Cortex of kidney (tissue), 1 donor: Measurements from ENCODE around the gene BCL7B.
"Not testable (repeated sequence)": the region's sequence is repeated elsewhere in the genome, so short reads cannot be mapped to it uniquely, and the experiment has no call there.

Experiments
- DNase-seq: peaks from one replicate; lab custom pipeline; 2025; lab: John Stamatoyannopoulos, UW

The BCL7B gene

DNA sequence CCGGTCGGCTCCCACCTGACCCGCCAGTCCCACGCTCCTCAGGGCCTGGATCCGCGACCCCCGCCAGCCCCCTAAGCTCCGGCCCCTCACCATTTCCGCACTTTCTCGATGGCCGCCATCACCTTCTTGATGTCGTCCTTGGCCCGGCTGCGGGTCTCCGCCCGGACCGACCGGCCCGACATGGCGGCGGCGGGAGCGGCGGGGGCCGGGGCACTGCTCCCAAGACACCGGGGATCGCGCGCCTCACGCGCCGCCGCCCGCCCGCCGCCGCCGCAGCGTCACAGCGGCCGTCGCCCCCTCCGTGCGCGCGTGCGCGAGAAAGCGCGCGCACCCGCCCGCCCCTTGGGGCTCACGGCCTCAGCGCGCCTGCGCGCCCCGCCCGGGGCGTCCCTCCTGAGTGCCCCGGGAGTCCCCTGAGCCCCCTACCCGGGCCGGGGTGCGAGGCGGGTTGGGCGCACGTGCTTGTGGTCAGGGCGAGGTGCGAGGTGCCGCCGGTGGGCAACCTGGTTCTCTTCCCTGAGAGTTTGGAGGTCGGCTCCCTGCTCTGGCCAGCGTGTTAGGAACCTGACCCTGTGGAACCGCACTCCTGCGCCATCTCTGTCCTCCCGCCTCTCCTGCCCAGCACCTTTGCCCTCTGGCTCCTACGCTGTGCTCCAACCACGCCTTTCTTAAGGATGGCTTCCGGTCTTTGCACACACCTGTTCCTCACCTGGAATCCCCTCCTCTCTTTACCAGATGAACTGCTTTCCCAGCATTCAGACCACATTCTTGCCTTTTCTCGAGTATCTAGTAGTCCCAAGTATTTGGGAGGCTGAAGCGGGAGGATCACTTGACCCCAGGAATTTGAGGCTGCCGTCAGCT lies at the start of gene BCL7B:
Gene BCL7B, minus strand, starts transcription at position 294 of the 861 bp plus-strand sequence. Its CDS starts 112 bp downstream, at position 182.
- DNase-seq, result no peak

DNA sequence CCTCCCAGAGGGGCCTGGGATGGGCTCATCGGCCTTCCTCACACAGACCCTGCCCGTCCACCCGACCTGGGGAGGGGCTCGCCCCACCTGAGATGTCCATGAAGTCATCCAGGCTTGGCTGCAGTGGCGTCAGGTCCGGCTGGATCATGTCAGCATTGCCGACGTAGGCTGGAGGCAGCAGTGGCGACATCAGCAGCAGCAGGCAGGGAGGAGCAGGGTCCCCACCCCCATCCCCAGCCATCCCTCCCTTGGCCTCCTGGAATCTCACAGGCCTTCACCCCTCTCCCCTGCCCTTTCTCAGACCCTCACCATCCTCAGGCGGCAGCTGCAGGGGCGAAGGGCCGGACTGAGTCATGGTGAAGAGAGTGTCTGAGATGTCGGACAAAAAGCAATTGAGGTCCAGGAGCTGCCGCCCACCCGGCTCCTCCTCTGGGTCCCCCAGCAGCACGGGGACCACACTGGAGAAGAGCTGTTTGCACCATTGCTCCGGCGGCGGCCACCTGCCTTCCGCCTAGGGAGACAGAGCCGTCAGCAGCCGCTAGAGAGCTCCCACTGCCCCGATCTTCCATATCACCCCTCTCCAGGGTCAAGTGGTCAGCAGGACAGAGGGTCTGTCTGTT lies 48.2 kb upstream of the BCL7B start:
- DNase-seq, result no peak

DNA sequence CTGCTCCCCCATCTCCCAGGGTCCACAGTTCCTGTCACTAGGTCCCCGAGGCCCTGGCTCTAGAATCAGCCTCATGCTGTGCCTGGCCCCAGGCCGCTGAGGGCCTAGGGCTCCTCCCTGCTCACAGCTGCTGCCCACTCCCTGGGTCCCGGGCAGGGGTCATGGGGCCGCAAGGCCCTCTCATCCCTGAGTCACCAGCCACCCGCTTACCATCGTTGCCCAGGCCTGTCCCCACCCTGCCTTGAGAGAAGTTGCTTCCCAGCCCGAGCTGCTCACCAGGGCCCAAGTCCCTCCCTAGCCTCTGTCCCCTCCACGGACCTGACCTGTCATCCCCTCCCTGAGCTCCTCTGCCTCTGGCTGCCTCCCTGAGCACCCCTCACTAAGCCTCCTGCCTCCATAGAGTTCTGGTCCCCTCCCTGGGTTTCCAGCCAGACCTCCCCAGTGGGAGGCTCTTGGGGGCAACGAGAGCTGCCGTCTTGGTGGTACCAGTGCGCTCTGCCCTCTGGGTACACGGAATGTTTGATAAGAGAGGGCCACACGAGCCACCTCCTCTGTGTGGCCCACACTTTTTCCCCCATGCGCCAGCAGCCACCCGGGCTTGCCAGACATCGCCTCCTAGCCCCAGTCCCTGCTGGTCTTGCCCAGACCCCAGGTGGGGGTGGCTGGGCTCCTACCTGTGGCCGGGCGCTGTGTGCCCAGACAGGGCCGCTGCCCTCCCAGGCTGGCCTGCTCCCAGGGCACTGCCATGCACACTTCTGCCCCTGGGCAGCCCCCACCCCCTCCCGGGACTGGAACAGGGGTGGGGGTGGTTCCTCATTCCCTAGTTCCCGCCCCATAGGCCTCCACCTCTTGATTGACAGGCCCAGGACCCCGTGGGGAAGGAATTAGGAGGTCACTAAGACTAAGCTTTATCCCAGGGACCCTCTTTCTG lies 45.5 kb upstream of the BCL7B start:
- DNase-seq, result no peak

DNA sequence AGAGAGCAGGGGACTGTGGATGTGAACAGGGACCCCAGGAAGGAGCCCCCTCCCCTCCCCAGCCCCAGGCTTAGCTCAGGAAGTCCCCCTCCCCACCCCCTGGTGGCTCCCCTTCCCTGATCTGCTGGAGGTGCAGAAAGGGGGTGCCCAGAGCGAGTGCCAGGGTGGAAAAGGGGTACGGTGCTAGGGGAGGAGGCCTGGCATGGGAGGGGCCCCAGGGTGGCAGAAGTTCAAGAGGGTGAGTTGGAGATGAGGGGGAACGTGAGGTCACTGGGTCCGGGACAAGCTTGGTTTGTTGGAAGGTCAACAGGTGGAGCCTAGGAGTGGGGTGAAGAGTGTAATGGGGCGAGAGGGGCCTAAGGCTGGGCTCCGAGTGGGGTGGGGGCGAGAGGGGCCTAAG lies 42.4 kb upstream of the BCL7B start:
- DNase-seq, result no peak

DNA sequence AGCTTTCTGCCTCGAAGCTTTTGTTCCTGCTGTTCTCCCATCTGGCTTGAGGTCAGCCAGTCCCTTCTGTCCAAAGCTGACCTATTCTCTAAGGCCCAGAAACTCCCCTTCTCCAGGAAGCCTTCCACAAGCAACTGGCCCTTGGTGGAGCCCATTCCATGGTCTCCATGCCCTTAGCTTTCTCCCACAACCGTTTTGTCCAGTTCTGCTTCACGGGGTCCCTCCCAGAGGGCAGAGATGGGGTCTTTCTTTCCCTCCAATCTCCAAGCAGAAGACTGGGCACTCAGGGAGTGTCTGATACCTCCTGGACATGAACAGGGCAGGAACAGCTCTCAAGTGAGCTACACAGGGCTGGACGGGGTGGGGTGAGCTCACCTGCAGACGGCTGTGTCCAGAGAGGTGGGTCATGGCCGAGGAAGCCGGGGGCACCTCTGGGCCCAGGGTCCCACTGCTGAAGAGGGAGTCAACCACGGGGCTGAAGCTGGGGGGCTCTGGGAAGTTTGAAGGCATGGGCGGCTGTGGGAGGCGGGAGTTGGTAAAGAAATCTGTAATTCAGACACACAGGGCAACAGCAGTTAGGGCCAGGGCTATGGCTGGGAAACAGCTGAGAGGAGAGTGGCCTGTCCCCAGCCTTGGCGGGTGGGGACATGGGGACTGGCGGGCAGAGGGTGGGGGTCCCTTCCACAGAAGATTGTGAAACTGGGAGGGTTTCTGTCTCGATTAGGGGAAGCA lies 41.8 kb upstream of the BCL7B start:
- no peak for DNase-seq

DNA sequence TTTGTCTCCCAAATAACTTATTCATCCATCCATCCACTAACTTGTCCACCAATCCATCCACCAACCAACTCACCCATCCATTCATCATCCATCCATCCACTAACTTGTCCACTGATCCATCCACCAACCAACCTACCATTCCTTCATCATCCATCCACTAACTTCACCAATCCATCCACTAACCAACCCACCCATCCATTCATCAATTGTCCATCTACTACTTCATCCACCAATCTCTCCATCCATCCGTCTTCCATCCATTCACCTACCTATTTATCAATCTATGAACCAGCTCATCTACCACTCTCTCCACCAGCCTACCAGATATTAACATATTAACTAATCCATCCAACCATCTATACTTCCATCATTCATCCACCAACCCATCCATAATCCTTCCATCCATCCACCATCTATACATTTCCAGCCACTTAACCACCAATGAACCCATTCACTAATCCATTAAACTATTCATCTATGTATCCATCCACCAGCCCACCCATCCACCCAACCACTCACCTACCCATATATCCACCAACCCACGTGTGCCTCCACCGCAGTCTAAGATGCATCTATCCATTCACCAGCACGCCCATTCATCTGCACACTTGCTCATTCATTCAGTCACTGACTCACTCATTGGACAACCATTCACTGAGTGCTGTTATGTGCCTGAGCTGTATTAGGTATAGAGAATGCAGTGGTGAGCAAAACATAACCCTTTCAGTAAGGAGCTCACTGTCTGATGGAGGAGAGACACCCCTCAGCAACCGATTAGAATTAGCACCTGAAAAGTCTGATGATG lies 40.7 kb upstream of the BCL7B start:
- DNase-seq, result no peak

DNA sequence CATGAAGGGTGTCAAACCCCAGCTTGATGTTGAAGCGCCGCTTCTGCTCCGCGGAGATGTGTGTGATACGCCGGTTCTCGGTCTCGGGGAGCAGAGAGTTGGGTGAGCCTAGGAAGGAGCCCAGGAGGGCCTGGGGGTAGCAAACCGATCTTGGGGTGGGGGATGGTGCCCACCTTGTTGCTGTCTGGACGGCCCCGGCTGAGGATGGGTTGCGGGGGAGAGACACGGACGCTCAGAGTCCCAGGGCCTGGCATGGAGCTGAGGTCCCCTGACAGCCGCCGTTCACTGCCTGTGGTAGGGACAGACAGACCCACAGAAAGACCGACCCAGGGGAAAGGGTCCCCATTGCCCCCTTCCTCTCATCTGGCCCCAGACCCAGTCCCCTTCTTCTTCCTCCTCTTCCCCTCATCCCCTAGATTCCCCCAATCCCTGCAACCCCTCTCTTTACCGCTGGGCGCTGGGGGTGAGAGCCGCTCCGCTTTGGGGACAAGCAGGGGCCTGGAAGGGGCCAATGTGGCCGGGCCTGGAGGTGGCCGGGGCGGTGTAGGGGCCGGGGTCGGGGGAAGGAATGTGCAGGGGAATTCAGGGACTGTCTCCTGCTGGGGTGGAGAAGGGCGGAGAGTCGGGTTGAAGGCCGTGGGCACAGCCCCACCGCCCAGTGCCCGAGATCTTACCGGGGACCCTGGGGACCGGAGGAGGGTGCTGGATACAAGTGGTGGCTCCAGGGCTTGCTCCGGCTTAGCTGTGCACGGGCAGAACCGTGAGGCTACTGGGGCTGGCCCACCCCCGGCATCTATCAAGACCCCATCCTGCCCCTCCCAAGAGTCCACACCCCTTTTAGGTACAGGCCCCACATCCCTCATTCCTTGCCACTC lies 38.9 kb upstream of the BCL7B start:
- no peak for DNase-seq

DNA sequence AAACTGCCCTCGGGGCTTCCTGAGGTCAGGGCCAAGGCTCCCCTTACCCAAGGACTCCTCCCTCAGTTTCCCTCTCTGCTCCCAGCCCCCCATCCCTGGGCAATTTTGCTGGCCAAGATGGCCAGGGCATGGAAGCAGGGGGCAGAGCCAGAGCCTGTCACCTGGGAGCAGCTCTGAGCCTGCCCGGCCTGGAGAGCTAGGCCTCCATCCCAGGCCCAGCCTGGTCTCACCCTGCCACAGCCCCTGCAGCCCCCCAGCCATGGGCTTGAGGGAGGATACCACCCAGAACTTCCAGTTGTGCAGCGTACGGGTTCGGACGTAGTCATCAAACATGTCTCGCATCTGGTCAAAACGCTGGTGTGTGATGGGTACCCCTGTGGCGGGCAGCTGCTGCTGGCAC lies 37.9 kb upstream of the BCL7B start:
- no peak for DNase-seq

DNA sequence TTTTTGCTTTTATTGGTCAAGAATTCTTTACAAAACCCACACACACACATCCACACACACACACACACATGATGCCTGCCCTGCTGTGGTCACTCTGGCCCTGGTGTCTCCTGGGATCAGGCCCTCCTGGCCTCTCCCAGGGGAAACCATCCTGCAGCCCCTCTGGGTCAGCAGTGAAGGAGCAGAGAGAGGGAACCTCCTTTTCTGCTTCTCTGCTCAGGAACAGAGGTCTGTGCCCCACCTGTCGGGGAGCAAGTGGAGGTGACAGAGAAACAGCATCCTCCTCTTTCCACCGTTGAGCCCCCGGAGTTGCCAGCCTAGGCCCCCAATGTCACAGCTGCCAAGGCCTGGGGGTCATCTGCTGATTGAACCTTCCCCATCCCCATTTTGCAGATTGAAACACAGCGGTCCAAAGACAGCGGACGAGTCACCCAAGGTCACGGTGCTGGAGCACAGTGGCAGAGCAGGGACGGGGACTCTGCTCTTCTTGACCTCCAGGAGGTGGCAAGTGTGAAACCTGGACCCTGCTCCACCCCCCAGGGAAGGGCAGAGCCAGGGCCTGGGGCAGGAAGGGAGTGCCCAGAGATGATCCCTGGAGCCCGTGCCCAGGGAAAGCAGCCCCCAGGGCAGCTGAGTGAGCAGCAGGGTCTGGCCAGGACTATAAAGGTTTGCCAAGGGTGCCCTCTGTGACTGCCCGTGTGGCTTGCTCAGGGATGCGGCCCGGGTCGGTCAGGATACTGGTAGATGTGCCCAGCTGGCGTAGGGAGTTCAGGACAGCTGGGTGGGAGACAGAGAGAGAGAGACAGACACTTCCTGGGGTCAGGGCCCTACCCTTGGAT lies 35.9 kb upstream of the BCL7B start:
- no peak for DNase-seq

DNA sequence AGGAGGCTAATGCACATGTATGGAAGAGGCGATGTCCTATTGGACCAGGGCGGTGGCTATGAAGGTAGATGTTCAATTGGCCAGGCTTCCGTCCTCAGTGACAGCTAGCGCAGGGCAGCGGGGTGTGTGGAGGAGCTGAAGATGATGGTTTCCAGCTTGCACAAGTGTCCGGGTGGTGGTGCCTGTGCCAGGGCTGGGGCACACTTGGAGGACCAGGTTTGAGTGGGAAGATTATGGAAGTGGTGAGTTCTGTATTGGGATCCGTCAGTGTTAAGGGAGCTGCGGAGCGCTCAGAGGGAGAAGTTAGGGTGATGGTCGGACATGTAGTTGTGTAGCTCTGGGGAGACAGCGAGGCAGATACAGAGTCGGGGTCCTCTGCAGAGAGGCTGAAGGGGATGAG lies 29.4 kb upstream of the BCL7B start:
- no peak for DNase-seq

DNA sequence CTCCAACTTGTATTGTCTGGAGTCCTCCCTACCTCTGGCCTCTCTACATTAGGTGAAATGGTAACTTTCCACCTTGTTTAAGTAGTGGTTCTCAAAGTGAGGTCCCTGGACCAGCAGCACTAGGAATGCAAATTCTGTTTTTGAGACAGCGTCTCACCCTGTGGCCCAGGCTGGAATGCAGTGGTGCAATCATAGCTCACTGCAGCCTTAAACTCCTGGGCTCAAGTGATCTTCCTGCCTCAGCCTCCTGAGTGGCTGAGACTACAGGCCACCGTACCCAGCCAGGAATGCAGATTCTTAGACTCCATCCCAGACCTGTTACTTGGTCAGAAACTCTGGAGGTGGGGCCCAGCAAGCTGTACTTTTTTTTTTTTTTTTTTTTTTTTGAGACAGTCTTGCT lies 27.7 kb upstream of the BCL7B start:
- no peak for DNase-seq

DNA sequence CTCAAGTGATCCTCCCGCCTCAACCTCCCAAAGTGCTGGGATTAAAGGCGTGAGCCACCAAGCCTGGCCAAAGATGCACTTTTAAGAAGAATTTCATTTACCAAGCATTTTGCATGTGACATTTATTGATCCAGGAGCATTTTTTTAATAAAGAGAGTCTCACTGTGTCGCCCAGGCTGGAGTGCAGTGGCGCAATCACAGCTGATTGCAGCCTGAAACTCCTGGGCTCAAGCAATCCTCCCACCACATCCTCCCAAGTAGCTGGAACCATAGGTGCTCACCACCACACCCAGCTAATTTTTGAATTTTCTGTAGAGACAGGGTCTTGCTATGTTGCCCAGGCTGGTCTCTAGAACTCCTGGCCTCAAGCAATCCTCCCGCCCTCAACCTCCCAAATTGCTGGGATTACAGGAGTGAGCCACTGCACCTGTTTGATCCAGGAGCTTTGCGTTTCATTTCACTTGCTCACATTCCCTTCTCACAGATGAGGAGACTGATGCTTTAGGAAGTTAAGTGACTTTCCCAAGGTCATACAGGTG lies 25.2 kb upstream of the BCL7B start:
- DNase-seq, result no peak

DNA sequence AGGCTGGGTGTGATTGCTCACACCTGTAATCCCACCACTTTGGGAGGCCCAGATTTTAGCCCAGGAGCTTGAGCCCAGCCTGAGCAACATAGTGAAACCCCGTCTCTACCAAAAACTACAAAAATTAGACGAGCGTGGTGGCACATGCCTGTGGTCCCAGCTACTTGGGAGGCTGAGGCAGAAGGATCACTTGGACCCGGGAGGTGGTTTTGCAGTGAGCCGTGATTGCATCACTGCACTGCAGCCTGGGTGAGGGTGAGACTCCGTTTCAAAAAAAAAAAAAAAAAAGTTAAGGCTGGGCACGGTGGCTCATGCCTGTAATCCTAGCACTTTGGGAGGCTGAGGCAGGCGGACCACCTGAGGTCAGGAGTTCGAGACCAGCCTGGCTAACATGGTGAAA lies 23.5 kb upstream of the BCL7B start:
- DNase-seq, result not testable (repeated sequence)

DNA sequence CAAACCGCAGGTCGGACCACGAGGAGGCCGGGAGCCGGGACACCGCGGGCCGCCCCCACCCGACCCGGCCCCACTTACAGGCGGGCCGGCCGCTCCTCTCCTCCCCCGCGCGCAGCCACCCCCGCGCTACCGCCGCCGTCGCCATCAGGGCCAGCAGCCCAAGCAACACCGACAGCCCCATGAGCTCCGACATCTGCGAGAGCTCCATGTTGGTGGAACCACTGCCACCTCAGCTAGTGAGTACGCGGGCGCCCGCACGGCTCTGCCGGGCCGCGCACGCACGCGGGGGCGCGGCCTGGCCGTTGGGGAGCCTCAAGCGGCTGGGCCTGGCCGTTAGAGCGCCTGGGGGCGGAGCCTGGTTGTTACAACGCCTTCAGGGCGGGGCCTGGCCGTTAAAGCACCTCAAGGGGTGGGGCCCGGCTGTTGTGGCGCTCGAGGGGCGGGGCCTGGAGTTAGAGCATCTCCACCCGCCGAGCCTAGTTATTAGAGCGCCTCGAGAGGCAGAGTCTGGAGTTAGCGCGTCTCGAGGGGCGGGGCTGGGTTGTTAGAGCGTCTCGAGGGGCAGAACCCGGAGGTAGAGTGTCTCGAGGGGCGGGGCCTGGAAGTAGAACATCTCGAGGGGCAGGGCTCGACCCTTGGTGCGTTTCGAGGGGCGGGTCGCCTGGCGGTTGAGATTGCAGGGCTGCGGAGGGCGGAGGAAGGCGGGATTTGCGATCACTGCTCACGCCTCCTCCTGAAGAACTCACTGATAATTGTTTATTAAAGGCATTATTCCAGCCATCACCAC lies 21.0 kb upstream of the BCL7B start, which contains the start of gene TBL2:
Gene TBL2, minus strand, starts transcription at position 238 of the 787 bp plus-strand sequence. Its CDS starts 30 bp downstream, at position 208.
- peak; percentile 81 for DNase-seq

DNA sequence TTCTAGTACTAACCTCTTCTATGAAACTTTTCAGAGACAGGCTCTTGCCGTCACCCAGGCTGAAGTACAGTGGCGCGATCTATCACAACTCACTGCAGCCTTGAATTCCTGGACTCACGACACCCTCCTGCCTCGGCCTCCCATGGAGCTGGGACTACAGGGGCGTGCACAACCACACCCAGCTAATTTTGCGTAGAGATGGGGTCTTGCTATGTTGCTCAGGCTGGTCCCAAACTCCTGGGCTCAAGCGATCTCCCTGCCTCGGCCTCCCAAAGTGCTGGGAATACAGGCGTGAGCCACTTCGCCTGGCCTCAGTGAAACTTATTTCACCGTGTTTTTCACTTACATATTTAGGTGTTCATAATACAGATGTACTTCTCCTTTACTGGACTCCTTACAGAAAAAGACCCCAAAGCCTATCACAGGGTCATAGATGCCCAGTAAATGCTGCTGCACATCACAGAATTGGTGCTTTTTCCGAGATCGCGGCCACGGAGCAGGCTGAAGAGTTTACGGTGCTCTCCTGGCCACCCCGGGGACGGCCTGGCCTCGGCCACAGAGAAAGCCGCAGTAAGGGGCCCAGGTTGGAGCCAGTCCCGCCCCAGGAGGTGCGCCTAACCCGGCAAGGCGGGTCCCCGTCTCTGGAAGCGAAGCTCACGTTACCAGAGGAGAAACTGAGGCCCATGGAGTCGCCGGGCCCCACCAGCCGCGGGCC lies 20.3 kb upstream of the BCL7B start:
- no peak for DNase-seq

DNA sequence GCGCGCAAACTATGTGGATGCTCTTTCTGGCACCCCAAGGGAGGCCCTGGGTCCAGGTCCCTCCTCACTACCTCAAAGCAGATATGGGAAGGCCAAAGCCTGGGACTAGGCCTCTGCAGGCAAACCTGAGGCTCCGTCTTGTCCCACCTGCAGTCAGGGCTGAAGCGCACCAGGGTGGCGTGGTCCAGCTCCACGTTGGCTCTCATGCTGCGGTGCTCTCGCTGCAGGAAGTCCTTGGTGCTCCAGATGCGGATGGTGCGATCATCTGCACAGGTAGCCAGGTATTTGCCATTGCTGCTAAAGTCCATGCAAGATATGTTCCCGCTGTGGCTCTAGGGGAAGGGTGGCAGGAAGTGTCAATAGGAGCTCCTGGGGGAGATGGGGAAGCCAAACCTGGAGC lies 16.3 kb upstream of the BCL7B start:
- DNase-seq, result no peak

DNA sequence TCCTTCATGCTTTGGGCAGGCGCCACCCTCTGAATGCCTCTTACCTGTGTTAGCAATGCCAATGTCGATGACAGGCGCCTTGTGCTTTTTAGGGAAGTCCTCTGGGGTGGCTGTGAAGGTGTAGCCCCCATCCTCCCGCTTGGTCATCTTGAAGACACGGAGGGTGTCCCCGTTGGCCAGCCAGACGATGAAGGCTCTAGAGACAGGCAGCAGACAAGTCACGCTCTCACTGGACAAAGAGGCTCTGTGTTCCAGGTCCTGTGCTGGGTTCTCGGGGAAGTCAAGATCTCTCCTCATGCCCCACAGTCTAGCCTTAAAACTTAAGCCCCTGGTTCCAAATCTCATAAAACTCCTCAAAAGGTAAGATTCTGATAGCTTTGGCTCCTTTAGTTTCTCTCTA lies 15.8 kb upstream of the BCL7B start:
- DNase-seq, result no peak
